HepG2 (cell line): ENCODE measurements around the gene POLE3. TPM values are rescaled to one million over a fixed set of nuclear protein-coding genes. Genes with fewer than 3 reads are reported as not detected.
"Not testable (repeated sequence)": the region's sequence is repeated elsewhere in the genome, so short reads cannot be mapped to it uniquely, and the experiment has no call there.

Source experiments
- ARNT2 ChIP-seq: sonication (generic); formaldehyde crosslinking; IDR thresholded peaks from 2 replicates; pipeline ENCODE4 v1.8.0; 2022; ENCODE audit warnings: mild to moderate bottlenecking, low read depth, missing genetic modification reagents, moderate library complexity
- ARNTL ChIP-seq: sonication (generic); formaldehyde crosslinking; IDR thresholded peaks from 2 replicates; pipeline ENCODE4 v1.4.0; 2020; ENCODE audit warnings: mild to moderate bottlenecking, missing genetic modification reagents
- BRD4 ChIP-seq: sonication (generic); formaldehyde crosslinking; IDR thresholded peaks from 2 replicates; pipeline ENCODE4 v1.4.0; 2020; ENCODE audit warnings: missing genetic modification reagents
- E2F2 ChIP-seq: sonication (generic); formaldehyde crosslinking; IDR thresholded peaks from 2 replicates; pipeline ENCODE4 v1.4.0; 2020; ENCODE audit warnings: missing genetic modification reagents, borderline replicate concordance
- ELF3 ChIP-seq: IDR thresholded peaks from 2 replicates; pipeline ENCODE4 v1.6.1; 2016; ENCODE audit warnings: missing genetic modification reagents, missing compliant biosample characterization
- FOXA3 ChIP-seq: IDR thresholded peaks from 2 replicates; pipeline ENCODE4 v1.6.1; 2016; ENCODE audit warnings: missing genetic modification reagents, missing compliant biosample characterization
- HNF4A ChIP-seq: sonication (generic); formaldehyde crosslinking; IDR thresholded peaks from 2 replicates; pipeline ENCODE4 v1.4.0; 2020; ENCODE audit warnings: missing genetic modification reagents
- MED1 ChIP-seq: sonication (generic); formaldehyde crosslinking; IDR thresholded peaks from 2 replicates; pipeline ENCODE4 v1.4.0; 2020; ENCODE audit warnings: missing genetic modification reagents
- MEIS1 ChIP-seq: sonication (generic); formaldehyde crosslinking; IDR thresholded peaks from 2 replicates; pipeline ENCODE4 v1.9.0; 2021; ENCODE audit warnings: mild to moderate bottlenecking, missing genetic modification reagents, moderate library complexity, borderline replicate concordance
- MIXL1 ChIP-seq: IDR thresholded peaks from 2 replicates; pipeline ENCODE4 v1.6.1; 2016
- RARA ChIP-seq: IDR thresholded peaks from 2 replicates; pipeline ENCODE4 v1.6.1; 2016; ENCODE audit warnings: missing genetic modification reagents, missing compliant biosample characterization
- RXRA ChIP-seq: sonication (generic); formaldehyde crosslinking; IDR thresholded peaks from 2 replicates; pipeline ENCODE4 v1.5.1; 2020; ENCODE audit warnings: missing genetic modification reagents
- SOX6 ChIP-seq, 2 experiments: fragments of 450-650 bp in 1 of 2; sonication (generic) in 1 of 2; formaldehyde crosslinking in 1 of 2; IDR thresholded peaks; 2 replicates each; pipeline versions ENCODE4 v1.4.0 to v1.6.1; 2017 to 2020; ENCODE audit warnings: antibody characterized with exemption in 1 of 2, mild to moderate bottlenecking in 1 of 2, missing genetic modification reagents in 1 of 2
- ZGPAT ChIP-seq: IDR thresholded peaks from 2 replicates; pipeline ENCODE4 v1.6.1; 2016; ENCODE audit warnings: mild to moderate bottlenecking
- ZNF232 ChIP-seq: sonication (generic); formaldehyde crosslinking; IDR thresholded peaks from 2 replicates; pipeline ENCODE4 v1.4.0; 2020; ENCODE audit warnings: missing genetic modification reagents, borderline replicate concordance
- ZNF746 ChIP-seq: sonication (generic); formaldehyde crosslinking; IDR thresholded peaks from 2 replicates; pipeline ENCODE4 v1.8.0; 2022; ENCODE audit warnings: mild to moderate bottlenecking, missing genetic modification reagents
- polyA plus RNA-seq, 8 experiments: library from polyadenylated mRNA; depleted of rRNA in 3 of 8; stranded (reverse) in 7 of 8; unstranded in 1 of 8; fragments of >200 nt; fragmentation: Illumina TruSeq in 4 of 8; extraction: Trizol in 4 of 8; gene quantifications; 2 replicates each; pipeline versions ENCODE4 v1.2.1 to v1.2.3, GENCODE V29; 2011 to 2016; ENCODE audit warnings: low read depth in 4 of 8, missing spikeins in 1 of 8, mixed read lengths in 1 of 8; ENCODE audit not compliant: insufficient read depth in 1 of 8
- total RNA-seq, 5 experiments: library from RNA; depleted of rRNA; stranded (reverse); fragments of >200 nt; fragmentation: Illumina TruSeq; extraction: Trizol; gene quantifications; 2 replicates each; pipeline ENCODE4 v1.2.3, GENCODE V29; 2016; ENCODE audit warnings: low read depth in 1 of 5
- TF ChIP-seq, protein P1 (sequence below): IDR thresholded peaks from 2 replicates; pipeline ENCODE4 v1.4.0; 2020; ENCODE audit warnings: mild to moderate bottlenecking, missing genetic modification reagents
- TF ChIP-seq, protein P2 (sequence below): IDR thresholded peaks from 2 replicates; pipeline ENCODE4 v1.6.1; 2012; ENCODE audit warnings: inconsistent platforms

The POLE3 gene
- total and polyA plus RNA-seq, 2 of the 13 experiments (the other 11 are each of a cell fraction or from before 2014, with no cell fraction given) = 36.0 to 77.2 TPM

DNA sequence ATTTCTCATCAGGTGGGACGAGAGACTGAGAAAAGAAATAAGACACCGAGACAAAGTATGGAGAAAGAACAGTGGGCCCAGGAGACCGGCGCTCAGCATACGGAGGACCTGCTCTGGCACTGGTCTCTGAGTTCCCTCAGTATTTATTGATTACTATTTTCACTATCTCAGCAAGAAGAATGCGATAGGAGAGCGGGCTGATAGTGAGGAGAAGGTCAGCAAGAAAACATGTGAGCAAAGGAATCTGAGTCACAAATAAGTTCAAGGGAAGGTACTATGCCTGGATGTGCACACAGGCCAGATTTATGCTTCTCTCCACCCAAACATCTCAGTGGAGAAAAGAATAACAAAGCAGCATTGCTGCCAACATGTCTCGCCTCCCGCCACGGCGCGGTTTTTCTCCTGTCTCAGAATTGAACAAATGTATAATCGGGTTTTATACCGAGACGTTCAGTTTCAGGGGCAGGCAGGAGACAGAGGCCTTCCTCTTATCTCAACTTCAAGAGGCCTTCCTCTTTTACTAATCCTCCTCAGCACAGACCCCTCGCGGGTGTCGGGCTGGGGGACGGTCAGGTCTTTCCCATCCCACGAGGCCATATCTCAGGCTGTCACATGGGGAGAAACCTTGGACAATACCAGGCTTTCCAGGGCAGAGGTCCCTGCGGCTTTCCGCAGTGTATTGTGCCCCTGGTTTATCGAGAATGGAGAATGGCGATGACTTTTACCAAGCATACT, 31.2 kb downstream of the POLE3 start (continued):
- TF ChIP-seq, protein P1, sequence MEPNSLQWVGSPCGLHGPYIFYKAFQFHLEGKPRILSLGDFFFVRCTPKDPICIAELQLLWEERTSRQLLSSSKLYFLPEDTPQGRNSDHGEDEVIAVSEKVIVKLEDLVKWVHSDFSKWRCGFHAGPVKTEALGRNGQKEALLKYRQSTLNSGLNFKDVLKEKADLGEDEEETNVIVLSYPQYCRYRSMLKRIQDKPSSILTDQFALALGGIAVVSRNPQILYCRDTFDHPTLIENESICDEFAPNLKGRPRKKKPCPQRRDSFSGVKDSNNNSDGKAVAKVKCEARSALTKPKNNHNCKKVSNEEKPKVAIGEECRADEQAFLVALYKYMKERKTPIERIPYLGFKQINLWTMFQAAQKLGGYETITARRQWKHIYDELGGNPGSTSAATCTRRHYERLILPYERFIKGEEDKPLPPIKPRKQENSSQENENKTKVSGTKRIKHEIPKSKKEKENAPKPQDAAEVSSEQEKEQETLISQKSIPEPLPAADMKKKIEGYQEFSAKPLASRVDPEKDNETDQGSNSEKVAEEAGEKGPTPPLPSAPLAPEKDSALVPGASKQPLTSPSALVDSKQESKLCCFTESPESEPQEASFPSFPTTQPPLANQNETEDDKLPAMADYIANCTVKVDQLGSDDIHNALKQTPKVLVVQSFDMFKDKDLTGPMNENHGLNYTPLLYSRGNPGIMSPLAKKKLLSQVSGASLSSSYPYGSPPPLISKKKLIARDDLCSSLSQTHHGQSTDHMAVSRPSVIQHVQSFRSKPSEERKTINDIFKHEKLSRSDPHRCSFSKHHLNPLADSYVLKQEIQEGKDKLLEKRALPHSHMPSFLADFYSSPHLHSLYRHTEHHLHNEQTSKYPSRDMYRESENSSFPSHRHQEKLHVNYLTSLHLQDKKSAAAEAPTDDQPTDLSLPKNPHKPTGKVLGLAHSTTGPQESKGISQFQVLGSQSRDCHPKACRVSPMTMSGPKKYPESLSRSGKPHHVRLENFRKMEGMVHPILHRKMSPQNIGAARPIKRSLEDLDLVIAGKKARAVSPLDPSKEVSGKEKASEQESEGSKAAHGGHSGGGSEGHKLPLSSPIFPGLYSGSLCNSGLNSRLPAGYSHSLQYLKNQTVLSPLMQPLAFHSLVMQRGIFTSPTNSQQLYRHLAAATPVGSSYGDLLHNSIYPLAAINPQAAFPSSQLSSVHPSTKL = peak; percentile 45; the same call in 1 of the 2 replicates
- TF ChIP-seq ARNTL (CRISPR knock-in tag) (0 out of 2 replicates have a peak, but pooled peaks have one; percentile 36), HNF4A (CRISPR knock-in tag) (peak; percentile 6; the same call in 1 of the 2 replicates), SOX6 (CRISPR knock-in tag; IDR thresholded peaks at IDR 0.05) (peak; percentile 63; the same call in 1 of the 2 replicates), E2F2 (CRISPR knock-in tag) (0 out of 2 replicates have a peak, but pooled peaks have one; percentile 30), MIXL1 (CRISPR knock-in tag) (0 out of 2 replicates have a peak, but pooled peaks have one; percentile 13), ZGPAT (CRISPR knock-in tag) (peak; percentile 54; the same call in 1 of the 2 replicates), MED1 (peak; percentile 38), RXRA (0 out of 2 replicates have a peak, but pooled peaks have one; percentile 43), MEIS1 (CRISPR knock-in tag) (0 out of 2 replicates have a peak, but pooled peaks have one; percentile 15), BRD4 (CRISPR knock-in tag) (peak; percentile 61; the same call in 1 of the 2 replicates), ZNF232 (CRISPR knock-in tag) (0 out of 2 replicates have a peak, but pooled peaks have one; percentile 11), ELF3 (0 out of 2 replicates have a peak, but pooled peaks have one; percentile 8), ZNF746 (CRISPR knock-in tag) (peak; percentile 27; the same call in 1 of the 2 replicates), RARA (CRISPR knock-in tag) (0 out of 2 replicates have a peak, but pooled peaks have one; percentile 20), ARNT2 (CRISPR knock-in tag) (0 out of 2 replicates have a peak, but pooled peaks have one; percentile 1), FOXA3 (CRISPR knock-in tag) (peak; percentile 7; the same call in 1 of the 2 replicates)
- not testable (repeated sequence) for TF ChIP-seq SOX6 (IDR thresholded peaks at IDR 0.05)
- TF ChIP-seq, protein P2, sequence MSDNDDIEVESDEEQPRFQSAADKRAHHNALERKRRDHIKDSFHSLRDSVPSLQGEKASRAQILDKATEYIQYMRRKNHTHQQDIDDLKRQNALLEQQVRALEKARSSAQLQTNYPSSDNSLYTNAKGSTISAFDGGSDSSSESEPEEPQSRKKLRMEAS = peak; percentile 46; the same call in 1 of the 2 replicates
